ENCODE data around the gene BORCS5.
"Not testable (repeated sequence)": the region's sequence is repeated elsewhere in the genome, so short reads cannot be mapped to it uniquely, and the experiment has no call there.

The BORCS5 gene

GRCh38 chr12:12384571-12385340 is 27.9 kb downstream of the BORCS5 start:
- DNase-seq: peak in 15 of 58 donors; percentile 2 to 39 (median 23)

- no peak for DNase-seq
Observed at GRCh38 chr12:12387501-12387900, 30.6 kb downstream of the BORCS5 start.

GRCh38 chr12:12392413-12392812 is 35.5 kb downstream of the BORCS5 start:
- no peak for DNase-seq

DNA sequence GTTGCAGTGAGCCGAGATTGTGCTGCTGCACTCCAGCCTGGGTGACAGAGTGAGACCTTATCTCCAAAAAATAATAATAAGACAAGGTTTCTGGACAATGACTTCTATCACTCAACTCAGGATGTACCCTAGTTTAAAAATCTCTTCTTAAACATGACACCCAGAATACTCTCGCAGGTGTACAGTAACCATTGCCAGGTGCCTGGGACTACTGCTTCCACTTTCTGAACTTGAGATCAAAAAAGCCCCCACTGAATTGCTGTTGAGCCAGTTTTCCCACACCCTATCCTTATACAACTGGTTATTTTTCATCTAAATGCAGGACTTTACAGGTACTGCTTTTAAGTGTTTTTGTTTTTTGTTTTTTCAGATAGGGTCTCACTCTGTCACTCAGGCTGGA is 36.3 kb downstream of the BORCS5 start:
- no peak for DNase-seq

DNA sequence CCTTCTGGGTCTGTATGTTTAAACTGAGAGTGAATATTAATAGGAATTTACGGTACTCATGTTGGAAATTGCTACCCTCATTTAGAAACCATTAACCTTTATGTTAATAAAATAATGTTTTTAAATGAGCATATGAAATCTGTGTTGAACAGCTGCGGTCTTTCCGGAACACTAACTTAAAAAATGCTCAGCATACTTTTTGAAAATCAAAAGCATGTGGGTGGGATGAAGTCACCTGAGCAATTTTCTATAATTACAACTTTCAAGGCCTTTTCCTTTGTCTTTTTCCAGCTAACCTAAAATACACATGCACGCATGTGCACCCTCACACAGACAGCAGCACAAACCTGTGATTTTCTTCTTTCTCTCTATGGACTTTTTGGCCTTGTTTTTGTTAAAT is 39.8 kb downstream of the BORCS5 start:
- DNase-seq: no peak

- no peak for DNase-seq
Observed at GRCh38 chr12:12397184-12397583, 40.3 kb downstream of the BORCS5 start.

DNA sequence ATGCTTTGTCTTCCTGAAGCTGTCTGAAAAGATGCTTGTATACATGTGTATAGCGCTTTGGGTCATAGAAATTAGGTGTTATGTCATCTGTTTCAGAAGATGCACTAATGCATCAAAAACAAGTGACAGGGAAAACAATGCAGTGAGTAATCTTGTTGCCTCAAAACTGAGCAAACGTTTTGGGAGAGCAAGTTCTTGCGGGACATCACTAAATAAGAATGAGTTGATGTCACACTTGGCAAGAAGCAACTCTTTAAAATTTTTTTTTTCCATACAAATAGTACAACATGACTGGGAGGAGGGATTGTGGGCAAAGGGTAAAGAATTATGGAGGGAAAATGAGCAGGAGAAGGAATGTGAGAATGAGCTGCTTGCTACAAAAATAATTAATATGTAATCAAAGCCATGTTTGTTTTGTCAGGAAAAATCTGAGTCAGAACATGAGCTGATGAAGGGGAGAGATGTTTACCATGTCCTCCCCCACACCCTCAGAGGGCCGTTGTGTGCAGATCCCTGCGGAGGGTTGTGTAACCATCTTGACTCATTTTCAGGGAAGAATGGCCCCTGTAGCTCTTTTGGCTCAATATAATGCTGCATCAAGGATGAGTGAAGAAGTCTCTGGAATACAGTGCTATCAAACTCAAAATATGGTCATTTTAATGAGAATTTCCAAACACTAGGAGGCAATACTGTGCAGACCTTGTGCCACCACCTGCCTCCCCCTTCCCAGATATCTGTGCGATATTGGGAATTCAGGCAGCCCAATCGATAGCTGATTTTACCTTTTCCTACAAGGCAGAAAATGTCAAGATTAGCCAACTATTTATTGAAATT is 41.4 kb downstream of the BORCS5 start:
- peak in 6 of 58 donors; percentile 0 to 32 (median 10) for DNase-seq

DNA sequence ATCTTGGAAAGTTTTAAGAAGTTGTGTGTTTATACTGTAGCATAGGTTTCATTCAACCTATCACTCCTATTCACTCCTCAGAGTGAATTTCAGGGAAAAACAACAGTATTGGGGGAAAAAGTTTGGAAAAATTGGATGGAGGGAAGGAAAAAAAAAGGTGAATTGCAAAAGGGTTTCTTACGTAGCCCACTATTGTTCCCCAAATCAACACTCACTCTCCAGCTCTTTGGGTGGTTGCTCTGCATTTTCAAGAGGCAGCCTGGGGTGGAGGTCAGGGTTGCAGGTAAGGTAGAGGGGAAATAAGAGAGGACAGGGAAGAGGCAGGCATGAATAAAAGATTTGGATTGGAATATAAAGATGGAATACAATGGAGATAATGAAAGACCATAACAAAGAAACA is 42.3 kb downstream of the BORCS5 start:
- no peak for DNase-seq

DNA sequence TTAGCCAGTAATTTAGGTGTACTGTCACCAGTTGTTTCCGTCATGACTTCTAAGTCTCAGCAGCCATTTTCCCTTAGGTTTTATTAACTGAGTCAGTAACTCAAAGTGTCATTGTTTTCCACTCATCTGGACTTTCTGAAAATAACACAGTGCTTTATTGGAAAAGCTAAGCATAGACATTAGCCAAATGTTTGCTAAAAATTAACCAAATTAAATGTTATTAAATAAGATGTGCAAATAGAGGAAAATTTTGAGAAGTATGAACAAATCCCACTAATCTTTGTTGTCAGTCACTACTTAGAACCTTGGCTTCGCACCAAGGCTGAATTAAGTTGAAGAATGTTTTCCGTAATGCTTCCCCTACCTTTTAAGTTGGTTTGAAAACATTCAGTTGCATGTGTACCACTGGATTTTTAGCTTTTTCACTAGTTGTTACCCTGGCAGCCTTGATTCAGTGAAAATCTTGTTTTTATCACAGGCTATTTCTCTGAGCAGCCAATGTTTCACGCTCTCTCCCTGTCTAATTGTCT is 43.0 kb downstream of the BORCS5 start:
- no peak for DNase-seq

DNA sequence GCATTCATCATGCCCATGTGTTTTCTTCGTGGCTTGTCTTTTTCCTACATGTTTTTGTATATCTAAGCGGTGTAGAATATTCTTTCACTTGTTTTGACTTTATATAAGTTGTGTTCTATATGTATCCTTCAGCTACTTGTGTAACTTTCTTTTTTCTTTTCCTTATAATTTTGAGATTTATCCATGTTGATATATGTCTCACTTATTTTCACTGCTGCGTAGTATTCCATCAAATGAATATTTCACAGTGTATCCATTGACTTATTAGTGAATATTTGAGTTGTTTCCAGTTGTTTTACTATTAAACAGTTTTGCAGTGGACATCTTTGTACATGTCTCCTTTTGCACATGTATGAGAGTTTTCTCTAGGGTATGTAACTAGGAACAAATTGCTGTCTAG is 43.9 kb downstream of the BORCS5 start:
- DNase-seq: no peak

- DNase-seq: no peak
Observed at GRCh38 chr12:12403264-12404248, 46.7 kb downstream of the BORCS5 start.

DNA sequence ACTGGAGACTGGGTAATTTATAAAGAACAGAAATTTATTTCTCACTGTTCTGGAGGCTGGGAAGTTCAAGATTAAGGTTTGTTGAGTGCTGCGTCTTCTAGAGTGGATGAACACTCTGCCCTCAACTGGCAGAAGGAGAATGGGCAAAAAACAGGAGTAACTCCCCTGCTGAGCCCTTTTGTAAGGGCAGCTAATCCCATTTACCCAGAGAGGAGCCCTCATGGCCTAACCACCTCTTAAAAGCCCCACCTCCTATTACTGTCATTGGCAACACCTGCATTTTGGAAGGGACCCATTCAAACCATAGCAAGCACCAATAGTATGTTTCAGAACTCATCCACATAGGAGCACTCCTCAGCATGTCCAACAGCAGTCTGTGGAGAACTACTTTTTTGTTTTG is 47.4 kb downstream of the BORCS5 start:
- no peak for DNase-seq

DNA sequence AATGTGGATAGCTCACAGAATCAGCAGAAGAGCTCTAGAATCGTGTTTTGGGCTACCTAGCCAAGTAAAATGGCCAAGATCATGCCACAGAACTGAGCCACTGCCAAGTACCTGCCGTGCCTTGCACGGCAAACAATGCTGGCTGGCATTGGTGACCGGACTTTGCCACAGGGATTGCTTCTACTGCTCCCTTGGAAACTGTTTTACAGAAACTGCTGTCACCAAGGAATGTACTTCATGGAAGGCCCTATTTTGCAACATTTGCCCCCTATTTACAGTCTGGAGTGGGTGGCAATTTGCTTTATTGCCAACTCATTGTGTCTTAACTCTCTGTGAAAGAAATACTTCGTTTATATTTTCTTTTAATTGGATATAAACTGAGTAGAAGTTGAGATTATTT is 49.0 kb downstream of the BORCS5 start:
- DNase-seq: peak in 38 of 58 donors; percentile 5 to 80 (median 32)

DNA sequence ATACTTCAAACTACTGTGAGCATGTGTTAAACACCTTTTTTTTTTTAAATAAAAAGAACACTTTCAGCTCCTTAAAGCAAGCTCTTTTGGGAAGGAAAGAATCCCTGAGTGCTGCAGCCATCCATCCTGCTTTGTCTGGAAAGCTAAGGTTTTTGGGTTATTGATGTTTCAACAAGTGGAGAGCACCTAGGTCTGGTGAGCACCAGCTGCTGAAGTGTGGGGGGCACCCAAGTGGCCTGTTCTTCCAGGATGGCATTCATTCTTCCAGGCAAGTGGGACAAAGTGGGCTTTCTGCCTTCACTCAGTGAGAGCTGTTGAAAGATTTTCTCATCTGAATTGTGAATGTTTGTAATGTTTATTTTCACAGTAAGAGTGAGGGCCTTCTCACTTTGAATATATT is 49.9 kb downstream of the BORCS5 start:
- no peak for DNase-seq

DNA sequence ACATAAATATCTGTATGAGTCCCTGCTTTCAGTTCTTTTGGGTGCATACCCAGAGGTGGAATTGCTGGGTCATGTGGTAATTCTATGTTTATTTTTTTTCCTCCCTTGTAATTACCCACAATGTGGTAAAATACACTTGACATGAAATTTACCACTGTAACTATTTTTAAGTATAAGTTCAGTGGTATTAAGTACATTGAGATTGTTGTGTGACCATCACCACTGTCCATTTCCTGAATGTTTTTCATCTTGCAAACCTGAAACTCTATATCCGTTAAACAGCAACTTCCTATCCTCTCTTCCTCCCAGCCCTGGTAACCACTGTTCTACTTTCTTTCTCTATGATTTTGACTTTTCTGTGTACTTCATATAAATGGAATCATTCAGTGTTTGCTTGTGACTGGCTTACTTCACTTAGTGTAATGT is 51.4 kb downstream of the BORCS5 start:
- no peak for DNase-seq

GRCh38 chr12:12409337-12409736 is 52.5 kb downstream of the BORCS5 start:
- DNase-seq: not testable (repeated sequence)

- DNase-seq: no peak
Observed at GRCh38 chr12:12415886-12416285, 59.0 kb downstream of the BORCS5 start.

DNA sequence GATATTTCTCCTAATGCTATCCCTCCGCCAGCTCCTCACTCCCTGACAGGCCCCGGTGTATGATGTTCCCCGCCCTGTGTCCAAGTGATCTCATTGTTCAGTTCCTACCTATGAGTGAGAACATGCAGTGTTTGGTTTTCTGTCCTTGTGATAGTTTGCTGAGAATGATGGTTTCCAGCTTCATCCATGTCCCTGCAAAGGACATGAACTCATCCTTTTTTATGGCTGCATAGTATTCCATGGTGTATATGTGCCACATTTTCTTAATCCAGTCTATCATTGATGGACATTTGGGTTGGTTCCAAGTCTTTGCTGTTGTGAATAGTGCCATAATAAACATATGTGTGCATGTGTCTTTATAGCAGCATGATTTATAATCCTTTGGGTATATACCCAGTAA is 62.3 kb downstream of the BORCS5 start:
- DNase-seq: not testable (repeated sequence)

- no peak for DNase-seq
Observed at GRCh38 chr12:12423367-12423766, 66.5 kb downstream of the BORCS5 start.

DNA sequence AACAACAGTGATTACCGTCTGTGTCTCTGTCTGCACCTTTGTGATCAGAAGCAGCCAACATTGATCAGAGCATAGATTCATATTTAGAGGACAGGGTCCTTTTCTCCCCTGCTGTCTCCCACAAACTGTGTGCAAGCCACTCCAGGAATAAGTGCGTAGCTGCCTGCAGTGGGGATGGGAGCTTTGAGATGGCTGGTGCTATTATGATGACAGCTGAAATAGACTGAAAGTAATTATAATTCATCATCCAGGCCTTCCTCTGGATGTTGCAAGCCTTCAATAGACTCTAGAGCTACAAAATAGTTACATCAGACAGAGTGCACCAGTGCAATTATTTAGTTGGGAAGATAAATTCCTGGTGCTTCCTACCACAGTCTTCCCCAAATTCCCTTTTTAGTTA is 68.1 kb downstream of the BORCS5 start:
- DNase-seq: no peak

DNA sequence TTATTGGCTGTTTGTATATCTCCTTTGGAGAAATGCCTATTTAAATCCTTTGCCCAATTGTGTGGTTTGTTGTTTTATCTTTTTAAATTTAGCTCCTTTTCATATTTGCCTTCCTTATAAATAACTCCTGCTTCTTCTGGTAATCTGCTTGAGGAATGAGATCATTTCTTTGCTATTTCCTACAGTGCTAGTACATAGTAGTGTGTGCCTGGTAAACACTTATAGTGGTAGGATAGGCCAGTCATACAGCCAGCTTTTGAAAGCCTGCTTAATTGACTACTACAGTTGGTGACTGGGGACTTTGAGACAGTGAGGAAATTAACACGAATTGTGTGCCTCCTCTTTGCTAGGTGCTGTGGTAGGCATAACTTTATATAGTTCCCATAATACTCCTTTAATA is 68.7 kb downstream of the BORCS5 start:
- no peak for DNase-seq

All from anterior cingulate cortex (tissue), 58 donors.